HG03558 (cell line): ENCODE results near the gene LRRC30.
"Not testable (repeated sequence)": the region's sequence is repeated elsewhere in the genome, so short reads cannot be mapped to it uniquely, and the experiment has no call there.

ENCODE experiments used
- ATAC-seq: cut with Tn5 transposase; IDR thresholded peaks from one replicate; pipeline ENCODE4 v1.9.1; 2021; ENCODE audit warnings: moderate number of reproducible peaks; ENCODE audit not compliant: unreplicated experiment; ENCODE audit errors: extremely low read depth

The LRRC30 gene

DNA sequence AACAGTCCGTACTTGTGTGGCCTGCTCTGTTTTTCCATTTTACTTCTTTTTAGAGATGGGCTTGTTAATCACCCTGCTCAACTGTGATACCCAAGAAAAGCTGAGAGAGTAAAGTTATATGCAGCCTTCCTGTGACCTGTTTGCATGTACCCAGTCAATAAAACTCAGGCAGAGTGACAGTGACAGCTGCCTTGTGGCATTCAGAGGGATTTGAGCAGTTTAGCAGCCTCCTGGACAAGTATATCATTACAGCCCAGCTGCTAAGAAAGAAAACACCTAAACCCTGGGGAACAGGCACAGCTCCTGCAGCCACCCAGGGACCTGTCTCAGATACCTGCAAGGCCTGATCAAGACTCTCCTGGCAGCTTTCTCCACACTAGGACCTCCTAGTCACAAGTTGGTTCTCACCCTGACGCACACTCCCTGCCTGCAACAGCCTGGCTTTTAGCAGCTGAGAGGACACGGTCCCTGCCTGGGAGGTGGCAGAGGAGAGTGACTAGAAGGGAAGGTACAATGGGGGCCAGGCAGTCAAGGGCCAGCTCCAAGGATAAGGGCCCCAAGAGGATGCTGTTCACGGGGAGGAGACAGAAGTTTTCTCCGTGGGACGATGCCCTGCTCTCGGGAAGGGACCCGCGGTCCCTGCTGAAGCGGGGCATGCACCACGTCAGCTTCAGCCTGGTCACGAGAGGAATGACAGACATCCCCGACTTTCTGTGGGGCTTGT, at the start of gene LRRC30:
Gene LRRC30 (plus strand): TSS at position 464 of the 724 bp plus-strand sequence. CDS start 50 bp downstream, at position 514.
- ATAC-seq: no peak

- ATAC-seq: no peak
Observed at GRCh38 chr18:7185701-7186100, 45.2 kb upstream of the LRRC30 start.

- no peak for ATAC-seq
Observed at GRCh38 chr18:7190547-7191156, 40.2 kb upstream of the LRRC30 start.

- no peak for ATAC-seq
Observed at GRCh38 chr18:7191736-7192135, 39.2 kb upstream of the LRRC30 start.

DNA sequence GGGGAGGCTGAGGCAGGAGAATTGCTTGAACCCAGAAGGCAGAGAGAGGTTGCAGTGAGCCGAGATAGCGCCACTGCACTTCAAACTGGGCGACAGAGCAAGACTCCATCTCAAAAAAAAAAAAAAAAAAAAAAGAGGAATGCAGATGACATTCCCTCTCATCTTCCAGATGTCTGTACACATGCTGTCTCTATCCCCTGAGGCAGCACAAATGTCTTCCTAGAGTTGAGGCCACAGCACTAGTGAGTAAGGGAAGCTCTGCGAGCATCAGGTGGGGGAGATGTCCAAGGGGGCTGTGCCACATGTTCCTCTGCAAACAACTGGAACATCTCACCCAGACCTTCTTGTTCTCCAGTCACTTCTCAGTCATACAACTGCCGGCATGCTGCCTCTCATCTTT, 35.6 kb upstream of the LRRC30 start:
- ATAC-seq: no peak

DNA sequence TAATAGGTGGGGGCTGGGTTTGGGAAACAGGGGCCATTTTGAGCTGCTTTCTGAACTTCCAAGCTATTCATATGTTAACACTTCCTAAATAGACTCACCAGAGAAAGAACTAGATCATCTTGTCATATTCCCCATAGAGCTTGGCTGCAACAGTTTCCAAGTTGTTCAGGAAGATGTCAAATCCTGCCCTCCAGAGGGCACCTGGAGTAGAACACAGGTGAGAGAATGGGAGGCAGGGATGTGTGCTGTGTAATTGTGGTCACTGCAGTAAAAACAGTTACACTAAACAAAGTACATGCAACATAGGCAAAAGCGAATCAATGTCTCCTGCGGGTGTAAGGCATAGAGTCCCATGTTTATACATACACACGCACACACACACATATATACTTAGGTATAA, 34.5 kb upstream of the LRRC30 start:
- no peak for ATAC-seq

DNA sequence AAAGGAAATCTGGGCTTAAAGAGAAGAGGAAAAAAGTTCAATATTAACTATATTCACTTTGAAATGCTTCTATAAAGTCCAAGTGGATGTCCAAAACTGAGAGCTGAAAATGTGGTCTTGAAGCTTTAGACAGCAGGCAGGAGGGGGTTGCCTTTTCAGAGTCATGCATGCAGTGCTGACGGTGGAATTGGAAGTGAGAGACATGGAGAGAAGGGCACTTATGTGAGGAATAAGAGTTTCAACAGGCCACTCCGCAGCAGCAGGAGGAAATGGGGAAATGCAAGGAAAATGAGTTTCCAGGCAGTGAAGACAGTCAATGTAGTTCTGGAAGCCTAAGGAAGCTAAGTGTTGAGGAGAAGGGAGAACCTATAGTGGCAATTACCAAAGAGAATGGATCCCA, 33.0 kb upstream of the LRRC30 start:
- no peak for ATAC-seq

- no peak for ATAC-seq
Observed at GRCh38 chr18:7198326-7198725, 32.6 kb upstream of the LRRC30 start.

GRCh38 chr18:7201096-7201495, 29.8 kb upstream of the LRRC30 start:
- no peak for ATAC-seq

DNA sequence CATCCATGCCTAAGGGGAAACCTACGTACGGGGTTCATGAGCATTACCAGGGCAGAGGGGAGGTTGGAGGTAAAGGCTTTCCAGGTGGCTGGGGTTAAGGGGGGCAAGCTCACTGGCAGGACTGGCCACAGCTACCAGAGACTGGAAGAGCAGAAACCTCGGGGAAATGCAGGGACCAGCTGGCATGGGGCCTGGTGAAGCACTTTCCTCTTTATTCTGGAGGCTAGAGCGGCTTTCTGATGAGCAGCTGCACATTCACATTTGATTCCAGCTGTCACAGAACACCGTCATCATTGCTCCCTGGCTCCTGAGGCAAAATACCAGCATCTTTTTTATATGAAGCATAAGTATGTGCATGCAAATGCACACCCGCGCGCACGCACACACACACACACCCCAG, 28.7 kb upstream of the LRRC30 start:
- ATAC-seq: no peak

DNA sequence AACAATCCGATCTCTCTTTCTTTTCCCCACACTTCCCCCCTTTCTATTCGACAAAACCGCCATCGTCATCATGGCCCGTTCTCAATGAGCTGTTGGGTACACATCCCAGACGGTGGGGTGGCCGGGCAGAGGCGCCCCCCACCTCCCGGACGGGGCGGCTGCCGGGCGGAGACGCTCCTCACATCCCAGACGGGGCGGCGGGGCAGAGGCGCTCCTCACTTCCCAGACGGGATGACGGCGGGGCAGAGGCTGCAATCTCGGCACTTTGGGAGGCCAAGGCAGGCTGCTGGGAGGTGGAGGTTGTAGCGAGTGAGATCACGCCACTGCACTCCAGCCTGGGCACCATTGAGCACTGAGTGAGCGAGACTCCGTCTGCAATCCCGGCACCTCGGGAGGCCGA, 27.3 kb upstream of the LRRC30 start:
- ATAC-seq: not testable (repeated sequence)

- no peak for ATAC-seq
Observed at GRCh38 chr18:7205346-7205745, 25.5 kb upstream of the LRRC30 start.

- ATAC-seq: no peak
Observed at GRCh38 chr18:7206217-7206616, 24.7 kb upstream of the LRRC30 start.

DNA sequence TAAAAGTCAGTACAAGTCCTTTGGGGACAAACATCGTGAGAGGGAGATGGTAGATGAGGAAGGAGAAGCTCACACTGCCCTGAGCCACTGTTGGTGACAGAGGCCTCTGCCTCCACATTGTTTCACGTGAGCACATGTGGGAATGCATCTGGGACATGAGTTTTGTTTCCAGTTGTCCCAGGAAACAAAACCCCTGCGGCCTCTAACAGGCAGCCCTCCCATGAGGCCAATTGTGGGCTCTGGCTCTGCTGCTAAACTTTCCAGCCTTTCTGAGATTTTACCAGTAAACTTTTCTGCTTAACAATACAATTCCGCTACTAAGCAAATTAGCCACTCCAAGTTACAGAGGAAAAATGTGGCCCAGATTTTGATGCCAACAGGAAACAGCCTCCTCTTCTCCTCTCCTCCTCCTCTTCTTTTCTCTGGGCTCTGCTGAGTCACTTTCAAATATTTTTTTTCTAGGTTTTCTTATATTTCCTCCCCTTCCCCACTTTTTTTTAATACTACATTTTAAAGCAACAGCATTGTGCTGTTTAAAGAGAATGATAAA, 23.4 kb upstream of the LRRC30 start:
- ATAC-seq: no peak

DNA sequence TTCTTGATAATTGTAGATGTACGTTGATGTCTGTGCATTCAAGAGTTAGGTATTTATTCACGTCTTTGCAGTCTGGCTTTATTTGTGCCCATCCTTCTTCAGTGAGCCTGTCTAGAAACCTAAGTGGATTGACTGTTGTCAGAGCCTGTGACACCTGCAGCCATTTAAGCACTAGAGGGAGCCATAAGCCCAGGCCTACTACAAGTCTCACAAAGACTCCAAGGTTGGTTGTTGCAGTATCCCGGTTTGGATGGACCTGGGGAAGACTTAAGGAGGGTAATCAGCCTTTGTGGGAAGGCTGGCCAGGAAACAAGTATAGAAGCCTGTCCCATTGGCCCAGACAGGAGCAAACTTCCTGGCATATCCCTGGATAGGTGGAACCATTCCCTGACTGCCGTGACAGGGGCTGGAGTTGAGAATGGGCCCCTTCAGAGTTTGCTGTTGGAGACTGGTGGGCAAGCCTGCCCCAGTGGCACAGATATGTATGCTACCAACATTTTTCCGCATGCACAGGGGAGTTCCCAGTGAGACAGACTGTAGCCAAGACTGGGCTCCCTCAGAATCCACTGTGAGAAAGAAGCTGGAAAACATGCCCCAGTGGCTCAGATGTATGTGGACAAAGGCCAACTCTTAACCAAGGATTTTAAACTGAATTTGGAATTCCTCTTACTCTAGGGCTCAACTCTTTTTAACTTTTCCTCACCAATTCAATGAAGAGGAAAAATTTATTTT, 9.3 kb upstream of the LRRC30 start:
- no peak for ATAC-seq

- ATAC-seq: no peak
Observed at GRCh38 chr18:7224198-7224597, 6.7 kb upstream of the LRRC30 start.

- no peak for ATAC-seq
Observed at GRCh38 chr18:7232218-7232617, 1.3 kb downstream of the LRRC30 start.

GRCh38 chr18:7233134-7233810, 2.4 kb downstream of the LRRC30 start:
- ATAC-seq: no peak

GRCh38 chr18:7234091-7234490, 3.2 kb downstream of the LRRC30 start:
- no peak for ATAC-seq

GRCh38 chr18:7234956-7235355, 4.1 kb downstream of the LRRC30 start:
- ATAC-seq: no peak

- no peak for ATAC-seq
Observed at GRCh38 chr18:7236072-7236471, 5.2 kb downstream of the LRRC30 start.
